SK-N-SH treated with all-trans-retinoic acid at 6 μM for 48 hours (cell line): ENCODE measurements around the gene PMM2.

ENCODE experiments used
- ATAC-seq: fragments of 200-7000 bp; cut with Tn5 transposase; 3 replicates; pipeline ENCODE4 v1.9.1; 2020; ENCODE audit warnings: mild to moderate bottlenecking, moderate library complexity
- BACH2 ChIP-seq: fragments of 250-450 bp; sonication (Bioruptor Pico); IDR thresholded peaks from 2 replicates; pipeline ENCODE4 v1.9.0; 2021; ENCODE audit warnings: mild to moderate bottlenecking, borderline replicate concordance
- CREB5 ChIP-seq: fragments of 250-450 bp; sonication (Bioruptor Pico); IDR thresholded peaks from 2 replicates; pipeline ENCODE4 v1.5.1; 2020; ENCODE audit warnings: low read depth, mild to moderate bottlenecking, moderate library complexity
- CSDC2 ChIP-seq: fragments of 250-450 bp; sonication (Bioruptor Pico); IDR thresholded peaks from 2 replicates; pipeline ENCODE4 v1.5.0; 2020; ENCODE audit warnings: mild to moderate bottlenecking, moderate library complexity
- CSRNP3 ChIP-seq: fragments of 250-450 bp; sonication (Bioruptor Pico); IDR thresholded peaks from 2 replicates; pipeline ENCODE4 v1.5.1; 2021; ENCODE audit warnings: mild to moderate bottlenecking, moderate library complexity
- ESRRG ChIP-seq: fragments of 250-450 bp; sonication (Bioruptor Pico); IDR thresholded peaks from 2 replicates; pipeline ENCODE4 v1.6.1; 2021; ENCODE audit warnings: mild to moderate bottlenecking
- GLIS3 ChIP-seq: fragments of 250-450 bp; sonication (Bioruptor Pico); IDR thresholded peaks from 2 replicates; pipeline ENCODE4 v1.5.0; 2020; ENCODE audit warnings: mild to moderate bottlenecking, moderate library complexity
- ISL1 ChIP-seq: fragments of 250-450 bp; sonication (Bioruptor Pico); IDR thresholded peaks from 2 replicates; pipeline ENCODE4 v2.1.2; 2022; ENCODE audit warnings: mild to moderate bottlenecking, moderate library complexity
- OSR1 ChIP-seq: fragments of 250-450 bp; sonication (Bioruptor Pico); IDR thresholded peaks from 2 replicates; pipeline ENCODE4 v1.8.0; 2022; ENCODE audit warnings: moderate library complexity, mild to moderate bottlenecking, inconsistent platforms
- PATZ1 ChIP-seq: fragments of 250-450 bp; sonication (Bioruptor Pico); IDR thresholded peaks from 2 replicates; pipeline ENCODE4 v1.8.0; 2020; ENCODE audit warnings: mild to moderate bottlenecking, moderate library complexity, borderline replicate concordance
- POU6F1 ChIP-seq: fragments of 250-450 bp; sonication (Bioruptor Pico); IDR thresholded peaks from 2 replicates; pipeline ENCODE4 v1.8.0; 2021; ENCODE audit warnings: low read depth, mild to moderate bottlenecking, moderate library complexity, borderline replicate concordance
- PPARA ChIP-seq: fragments of 250-450 bp; sonication (Bioruptor Pico); IDR thresholded peaks from 2 replicates; pipeline ENCODE4 v1.5.0; 2020; ENCODE audit warnings: mild to moderate bottlenecking, borderline replicate concordance
- RARB ChIP-seq: fragments of 250-450 bp; sonication (Bioruptor Pico); IDR thresholded peaks from 2 replicates; pipeline ENCODE4 v1.8.0; 2021; ENCODE audit warnings: mild to moderate bottlenecking, moderate library complexity
- SNAI2 ChIP-seq: fragments of 250-450 bp; sonication (Bioruptor Pico); IDR thresholded peaks from 2 replicates; pipeline ENCODE4 v1.5.0; 2020; ENCODE audit warnings: mild to moderate bottlenecking, moderate library complexity
- TOX ChIP-seq: fragments of 250-450 bp; sonication (Bioruptor Pico); IDR thresholded peaks from 2 replicates; pipeline ENCODE4 v1.8.0; 2021; ENCODE audit warnings: mild to moderate bottlenecking, moderate library complexity, borderline replicate concordance
- TSHZ2 ChIP-seq: fragments of 250-450 bp; sonication (Bioruptor Pico); IDR thresholded peaks from 2 replicates; pipeline ENCODE4 v1.5.0; 2020; ENCODE audit warnings: mild to moderate bottlenecking, moderate library complexity
- ZC3H10 ChIP-seq: fragments of 250-450 bp; sonication (Bioruptor Pico); IDR thresholded peaks from 2 replicates; pipeline ENCODE4 v1.5.1; 2021; ENCODE audit warnings: mild to moderate bottlenecking, moderate library complexity
- ZFP3 ChIP-seq: fragments of 250-450 bp; sonication (Bioruptor Pico); IDR thresholded peaks from 2 replicates; pipeline ENCODE4 v1.5.0; 2020; ENCODE audit warnings: mild to moderate bottlenecking, moderate library complexity
- ZFP30 ChIP-seq: fragments of 450-650 bp; formaldehyde crosslinking; IDR thresholded peaks from 2 replicates; pipeline ENCODE4 v1.5.0; 2022; ENCODE audit warnings: mild to moderate bottlenecking, moderate library complexity
- ZNF565 ChIP-seq: fragments of 450-650 bp; formaldehyde crosslinking; conservative IDR thresholded peaks from 2 replicates; pipeline ENCODE4 v1.5.0; 2020; ENCODE audit warnings: low read depth, mild to moderate bottlenecking, moderate library complexity
- ZNF70 ChIP-seq: fragments of 450-650 bp; formaldehyde crosslinking; IDR thresholded peaks from 2 replicates; pipeline ENCODE4 v1.5.0; 2020; ENCODE audit warnings: mild to moderate bottlenecking, moderate library complexity

Gene PMM2

GRCh38 chr16:8866118-8866883, 68.7 kb downstream of the PMM2 start:
- TF ChIP-seq CSDC2 (CRISPR knock-in tag): no peak
- TF ChIP-seq POU6F1 (CRISPR knock-in tag): no peak
- TF ChIP-seq ZFP3 (CRISPR knock-in tag): no peak
- no peak for TF ChIP-seq TOX
- no peak for TF ChIP-seq OSR1 (CRISPR knock-in tag)
- TF ChIP-seq TSHZ2 (CRISPR knock-in tag): no peak
- TF ChIP-seq CSRNP3 (CRISPR knock-in tag): no peak
- no peak for TF ChIP-seq GLIS3 (CRISPR knock-in tag)
- no peak for TF ChIP-seq ISL1 (CRISPR knock-in tag)
- no peak for TF ChIP-seq PPARA (CRISPR knock-in tag)
- TF ChIP-seq RARB (CRISPR knock-in tag): no peak
- TF ChIP-seq ESRRG (CRISPR knock-in tag): no peak
- no peak for TF ChIP-seq BACH2 (CRISPR knock-in tag)
- no peak for TF ChIP-seq ZC3H10
- no peak for TF ChIP-seq ZNF565 (CRISPR knock-in tag)
- no peak for TF ChIP-seq ZFP30 (CRISPR knock-in tag)
- TF ChIP-seq ZNF70: no peak
- no peak for TF ChIP-seq SNAI2 (CRISPR knock-in tag)
- no peak for TF ChIP-seq CREB5 (CRISPR knock-in tag)
- TF ChIP-seq PATZ1 (CRISPR knock-in tag): no peak
- no peak for ATAC-seq

GRCh38 chr16:8866884-8867215, 69.2 kb downstream of the PMM2 start:
- no peak for ATAC-seq
- TF ChIP-seq OSR1 (CRISPR knock-in tag) (no peak), CREB5 (CRISPR knock-in tag) (no peak), ZNF70 (no peak), BACH2 (CRISPR knock-in tag) (no peak), PPARA (CRISPR knock-in tag) (no peak), TOX (no peak), POU6F1 (CRISPR knock-in tag) (no peak), ZNF565 (CRISPR knock-in tag) (no peak), ISL1 (CRISPR knock-in tag) (no peak), PATZ1 (CRISPR knock-in tag) (no peak), SNAI2 (CRISPR knock-in tag) (no peak)
